CD4-positive, CD25-positive, alpha-beta regulatory T cell (primary cell): ENCODE data around the gene P2RY8. TPM values are rescaled to one million over a fixed set of nuclear protein-coding genes. Genes with fewer than 3 reads are reported as not detected.
"Not testable (repeated sequence)": the region's sequence is repeated elsewhere in the genome, so short reads cannot be mapped to it uniquely, and the experiment has no call there.

Experiments used
- ATAC-seq, 2 donors: fragments of 150-1000 bp; cut with Tn5 transposase; one replicate each; pipeline ENCODE4 v1.10.0; 2021; ENCODE audit warnings: low read depth in 2 of 2, moderate number of reproducible peaks in 2 of 2, moderate library complexity in 1 of 2
- DNase-seq, 3 donors: peaks; one replicate each; pipeline versions ENCODE4 v3.0.0 to v3.0.0-alpha.2; 2012 to 2022; ENCODE audit warnings: mixed read lengths in 1 of 3
- H3K27ac ChIP-seq: one replicate; pipeline ENCODE4 v1.7.0; 2013; ENCODE audit warnings: mild to moderate bottlenecking, low read length; ENCODE audit not compliant: insufficient read depth, poor library complexity, severe bottlenecking
- H3K27me3 ChIP-seq: one replicate; pipeline ENCODE4 v1.7.0; 2013; ENCODE audit warnings: low read length; ENCODE audit not compliant: control insufficient read depth, insufficient read depth
- H3K36me3 ChIP-seq: one replicate; pipeline ENCODE4 v1.7.0; 2013; ENCODE audit warnings: mild to moderate bottlenecking, low read length, moderate library complexity; ENCODE audit not compliant: control insufficient read depth, insufficient read depth
- H3K4me1 ChIP-seq: 2 replicates; pipeline ENCODE4 v1.7.0; 2013; ENCODE audit warnings: mild to moderate bottlenecking, low read length; ENCODE audit not compliant: insufficient read depth, control insufficient read depth, poor library complexity, severe bottlenecking
- H3K4me3 ChIP-seq: one replicate; pipeline ENCODE4 v1.7.0; 2013; ENCODE audit warnings: low read depth, mild to moderate bottlenecking, low read length, moderate library complexity
- H3K9me3 ChIP-seq, 2 experiments: 1 replicate in 1 of 2; 2 replicates in 1 of 2; pipeline ENCODE4 v1.7.0; 2013; ENCODE audit warnings: low read length in 2 of 2, mild to moderate bottlenecking in 1 of 2, moderate library complexity in 1 of 2; ENCODE audit not compliant: control insufficient read depth in 2 of 2
- H3K27ac Mint-ChIP-seq, 3 donors: one replicate each; pipeline ENCODE4 v1.8.0; 2020 to 2022; ENCODE audit warnings: mild to moderate bottlenecking in 3 of 3, mixed read lengths in 3 of 3, moderate library complexity in 2 of 3
- H3K27me3 Mint-ChIP-seq: one replicate; pipeline ENCODE4 v1.8.0; 2022; ENCODE audit warnings: mild to moderate bottlenecking, mixed read lengths
- H3K36me3 Mint-ChIP-seq: one replicate; pipeline ENCODE4 v1.8.0; 2020; ENCODE audit warnings: mixed read lengths
- H3K4me1 Mint-ChIP-seq, 4 donors: one replicate each; pipeline ENCODE4 v1.8.0; 2020 to 2022; ENCODE audit warnings: mixed read lengths in 4 of 4, mild to moderate bottlenecking in 1 of 4
- H3K4me3 Mint-ChIP-seq, 4 donors: one replicate each; pipeline ENCODE4 v1.8.0; 2020 to 2022; ENCODE audit warnings: mild to moderate bottlenecking in 4 of 4, mixed read lengths in 4 of 4, moderate library complexity in 3 of 4
- H3K9me3 Mint-ChIP-seq, 7 donors: one replicate each; pipeline ENCODE4 v1.8.0; 2020 to 2022; ENCODE audit warnings: mixed read lengths in 7 of 7, mild to moderate bottlenecking in 3 of 7, moderate library complexity in 2 of 7
- polyA plus RNA-seq, 4 donors: library from polyadenylated mRNA; unstranded; fragments of 300-500 nt; fragmentation: Illumina TruSeq; gene quantifications; one replicate each; pipeline ENCODE4 v1.2.3, GENCODE V29; 2021
- total RNA-seq: library from RNA; stranded (reverse); gene quantifications from one replicate; pipeline ENCODE4 v1.2.3, GENCODE V29; 2022

The P2RY8 gene
- total and polyA plus RNA-seq, 5 donors from 2014 or later, result 158 to 222 (median 195) TPM

- Histone ChIP-seq H3K27me3 (no peaks in the 10 kb centered on the region), H3K27ac (peak overlapping the region; percentile 43), H3K4me1 (peaks cover 35% of the 10 kb centered on the region), H3K9me3 (no peaks in the 10 kb centered on the region), H3K4me3 (peak overlapping the region; percentile 35), H3K36me3 (peaks cover 45% of the 10 kb centered on the region)
- Mint-ChIP-seq H3K36me3 (peaks cover 37% of the 10 kb centered on the region), H3K4me1 (peaks cover 16 to 58% (median 46%) of the 10 kb centered on the region in 4 donors), H3K27ac (peak overlapping the region; percentile 69 to 97 (median 72)), H3K27me3 (peaks cover 4% of the 10 kb centered on the region), H3K4me3 (peak overlapping the region in 2 of 4 donors; percentile 15 to 38), H3K9me3 (peaks cover 0 to 9% (median 2%) of the 10 kb centered on the region in 7 donors)
- ATAC-seq (no peak), DNase-seq (no peak)
Observed at GRCh38 chrX:1483843-1484637, 52.9 kb downstream of the P2RY8 start.

GRCh38 chrX:1482530-1482928 lies 54.5 kb downstream of the P2RY8 start:
- H3K4me1 ChIP-seq, result peaks cover 35% of the 10 kb centered on the region
- not testable (repeated sequence) for H3K27me3 Mint-ChIP-seq, DNase-seq, H3K27me3 ChIP-seq, ATAC-seq, H3K9me3 ChIP-seq
- peak overlapping the region; percentile 67 for H3K4me3 ChIP-seq
- H3K36me3 ChIP-seq, result peaks cover 39% of the 10 kb centered on the region
- Mint-ChIP-seq H3K4me1 (peaks cover 24 to 66% (median 54%) of the 10 kb centered on the region in 4 donors), H3K36me3 (peaks cover 40% of the 10 kb centered on the region), H3K9me3 (peaks cover 0 to 11% (median 2%) of the 10 kb centered on the region in 7 donors), H3K27ac (peak overlapping the region; percentile 93 to 99 (median 97)), H3K4me3 (peak overlapping the region; percentile 78 to 90 (median 86))
- peak overlapping the region; percentile 86 for H3K27ac ChIP-seq

- Mint-ChIP-seq H3K27me3 (peaks cover 4% of the 10 kb centered on the region), H3K9me3 (peaks cover 0 to 11% (median 4%) of the 10 kb centered on the region in 7 donors), H3K4me1 (peaks cover 30 to 69% (median 57%) of the 10 kb centered on the region in 4 donors), H3K27ac (peak overlapping the region; percentile 93 to 99 (median 97)), H3K36me3 (peaks cover 39% of the 10 kb centered on the region), H3K4me3 (peak overlapping the region; percentile 78 to 90 (median 86))
- Histone ChIP-seq H3K4me3 (peak overlapping the region; percentile 67), H3K9me3 (no peaks in the 10 kb centered on the region), H3K27me3 (no peaks in the 10 kb centered on the region), H3K27ac (peak overlapping the region; percentile 86), H3K4me1 (peaks cover 35% of the 10 kb centered on the region), H3K36me3 (peaks cover 34% of the 10 kb centered on the region)
- ATAC-seq (peak; percentile 79 to 86), DNase-seq (peak; percentile 55 to 94 (median 76))
Observed at GRCh38 chrX:1481636-1482529, 55.1 kb downstream of the P2RY8 start.

- Histone ChIP-seq H3K4me3 (peak overlapping the region; percentile 20), H3K4me1 (peaks cover 38% of the 10 kb centered on the region), H3K9me3 (no peaks in the 10 kb centered on the region), H3K27ac (peak overlapping the region; percentile 53), H3K27me3 (no peaks in the 10 kb centered on the region), H3K36me3 (peaks cover 37% of the 10 kb centered on the region)
- Mint-ChIP-seq H3K27ac (peak overlapping the region; percentile 69 to 99 (median 97)), H3K4me3 (peak overlapping the region in 3 of 4 donors; percentile 69 to 83 (median 81)), H3K9me3 (peaks cover 0 to 11% (median 4%) of the 10 kb centered on the region in 7 donors), H3K4me1 (peaks cover 34 to 83% (median 59%) of the 10 kb centered on the region in 4 donors), H3K36me3 (peaks cover 34% of the 10 kb centered on the region), H3K27me3 (peaks cover 4% of the 10 kb centered on the region)
- DNase-seq (no peak), ATAC-seq (no peak)
Observed at GRCh38 chrX:1480082-1480785, 56.8 kb downstream of the P2RY8 start.

GRCh38 chrX:1477801-1478458 lies 59.1 kb downstream of the P2RY8 start:
- Mint-ChIP-seq H3K9me3 (peaks cover 0 to 11% (median 4%) of the 10 kb centered on the region in 7 donors), H3K4me3 (peak overlapping the region in 3 of 4 donors; percentile 37 to 80 (median 39)), H3K36me3 (peaks cover 51% of the 10 kb centered on the region), H3K4me1 (peaks cover 28 to 89% (median 54%) of the 10 kb centered on the region in 4 donors), H3K27ac (peak overlapping the region; percentile 23 to 95 (median 52)), H3K27me3 (peaks cover 4% of the 10 kb centered on the region)
- no peak overlapping the region for H3K4me3 ChIP-seq
- peaks cover 27% of the 10 kb centered on the region for H3K4me1 ChIP-seq
- H3K27ac ChIP-seq, result no peak overlapping the region
- ATAC-seq (no peak), DNase-seq (no peak)
- no peaks in the 10 kb centered on the region for H3K9me3 ChIP-seq
- H3K36me3 ChIP-seq, result peaks cover 40% of the 10 kb centered on the region
- H3K27me3 ChIP-seq, result no peaks in the 10 kb centered on the region

- no peak for DNase-seq
- peaks cover 26% of the 10 kb centered on the region for H3K4me1 ChIP-seq
- H3K36me3 Mint-ChIP-seq, result peaks cover 51% of the 10 kb centered on the region
- H3K27me3 Mint-ChIP-seq, result peaks cover under 1% of the 10 kb centered on the region
- H3K4me1 Mint-ChIP-seq, result peaks cover 28 to 85% (median 51%) of the 10 kb centered on the region in 4 donors
- peak overlapping the region in 1 of 3 donors; percentile 33 for H3K27ac Mint-ChIP-seq
- no peaks in the 10 kb centered on the region for H3K27me3 ChIP-seq
- peak overlapping the region in 2 of 4 donors; percentile 36 to 80 for H3K4me3 Mint-ChIP-seq
- ATAC-seq, result no peak
- H3K4me3 ChIP-seq, result no peak overlapping the region
- no peak overlapping the region for H3K27ac ChIP-seq
- H3K9me3 Mint-ChIP-seq, result peaks cover 0 to 11% (median 4%) of the 10 kb centered on the region in 7 donors
- H3K9me3 ChIP-seq, result no peaks in the 10 kb centered on the region
- H3K36me3 ChIP-seq, result peaks cover 40% of the 10 kb centered on the region
Observed at GRCh38 chrX:1477229-1477628, 59.8 kb downstream of the P2RY8 start.
